ENCODE results near the gene CLCN5. TPM values are rescaled to one million over a fixed set of nuclear protein-coding genes. Genes with fewer than 3 reads are reported as not detected.
A peak's percentile ranks its signal among the peaks of the same experiment; 100 is the strongest.

CLCN5 gene
- polyA plus RNA-seq, 4 donors = 2.7 to 51.0 (median 4.8) TPM

GRCh38 chrX:49972328-49972860 lies 50.0 kb downstream of the CLCN5 start:
- DNase-seq (peak in 1 of 2 donors; percentile 66), FAIRE-seq (no peak)
- Histone ChIP-seq H3K36me3 (ENCODE audit: control insufficient read depth in 3 of 3, insufficient read depth in 2 of 3, low read depth in 1 of 3, low read length in 3 of 3) (peaks cover 0 to 2% (median 0%) of the 10 kb centered on the region in 3 donors), H3K27ac (ENCODE audit: low read depth in 1 of 3, low read length in 2 of 3) (peak overlapping the region in 1 of 3 donors; percentile 82), H3K27me3 (ENCODE audit: control insufficient read depth in 3 of 3, insufficient read depth in 3 of 3, low read length in 3 of 3) (no peaks in the 10 kb centered on the region), H3K9me3 (ENCODE audit: control insufficient read depth in 2 of 2, insufficient read depth in 1 of 2, low read depth in 1 of 2, low read length in 1 of 2) (no peaks in the 10 kb centered on the region), H3K4me3 (ENCODE audit: low read depth in 1 of 3, low read length in 3 of 3) (no peak overlapping the region), H3K4me1 (ENCODE audit: control insufficient read depth in 3 of 3, insufficient read depth in 2 of 3, low read depth in 1 of 3, low read length in 2 of 3) (peaks cover 0 to 3% (median 0%) of the 10 kb centered on the region in 3 donors)
- 93% methylated on average over 5 of the region's 5 CpGs for WGBS, 3 donors

- Histone ChIP-seq H3K9me3 (ENCODE audit: control insufficient read depth in 2 of 2, insufficient read depth in 1 of 2, low read depth in 1 of 2, low read length in 1 of 2) (no peaks in the 10 kb centered on the region), H3K36me3 (ENCODE audit: control insufficient read depth in 3 of 3, insufficient read depth in 2 of 3, low read depth in 1 of 3, low read length in 3 of 3) (peaks cover 0 to 2% (median 0%) of the 10 kb centered on the region in 3 donors), H3K4me3 (ENCODE audit: low read depth in 1 of 3, low read length in 3 of 3) (no peak overlapping the region), H3K27ac (ENCODE audit: low read depth in 1 of 3, low read length in 2 of 3) (no peak overlapping the region), H3K27me3 (ENCODE audit: control insufficient read depth in 3 of 3, insufficient read depth in 3 of 3, low read length in 3 of 3) (no peaks in the 10 kb centered on the region), H3K4me1 (ENCODE audit: control insufficient read depth in 3 of 3, insufficient read depth in 2 of 3, low read depth in 1 of 3, low read length in 2 of 3) (peaks cover 0 to 6% (median 0%) of the 10 kb centered on the region in 3 donors)
- WGBS, 3 donors = 82 to 86% (median 85%) methylated on average over 4 of the region's 4 CpGs
- no peak for FAIRE-seq
- DNase-seq = no peak
Measured at GRCh38 chrX:49976682-49977197, 54.3 kb downstream of the CLCN5 start.

GRCh38 chrX:49977319-49978090 lies 55.1 kb downstream of the CLCN5 start:
- H3K27me3 ChIP-seq (ENCODE audit: control insufficient read depth in 3 of 3, insufficient read depth in 3 of 3, low read length in 3 of 3) = no peaks in the 10 kb centered on the region
- peak overlapping the region in 1 of 3 donors; percentile 48 for H3K27ac ChIP-seq (ENCODE audit: low read depth in 1 of 3, low read length in 2 of 3)
- DNase-seq (no peak), FAIRE-seq (no peak)
- peaks cover 0 to 2% (median 0%) of the 10 kb centered on the region in 3 donors for H3K36me3 ChIP-seq (ENCODE audit: control insufficient read depth in 3 of 3, insufficient read depth in 2 of 3, low read depth in 1 of 3, low read length in 3 of 3)
- H3K9me3 ChIP-seq (ENCODE audit: control insufficient read depth in 2 of 2, insufficient read depth in 1 of 2, low read depth in 1 of 2, low read length in 1 of 2) = no peaks in the 10 kb centered on the region
- 49 to 67% (median 53%) methylated on average over 9 of the region's 9 CpGs for WGBS, 3 donors
- no peak overlapping the region for H3K4me3 ChIP-seq (ENCODE audit: low read depth in 1 of 3, low read length in 3 of 3)
- peaks cover 0 to 6% (median 0%) of the 10 kb centered on the region in 3 donors for H3K4me1 ChIP-seq (ENCODE audit: control insufficient read depth in 3 of 3, insufficient read depth in 2 of 3, low read depth in 1 of 3, low read length in 2 of 3)

- H3K27me3 ChIP-seq (ENCODE audit: control insufficient read depth in 3 of 3, insufficient read depth in 3 of 3, low read length in 3 of 3) = no peaks in the 10 kb centered on the region
- peaks cover 0 to 6% (median 0%) of the 10 kb centered on the region in 3 donors for H3K4me1 ChIP-seq (ENCODE audit: control insufficient read depth in 3 of 3, insufficient read depth in 2 of 3, low read depth in 1 of 3, low read length in 2 of 3)
- no peaks in the 10 kb centered on the region for H3K9me3 ChIP-seq (ENCODE audit: control insufficient read depth in 2 of 2, insufficient read depth in 1 of 2, low read depth in 1 of 2, low read length in 1 of 2)
- WGBS, 3 donors = 63 to 82% (median 77%) methylated on average over 2 of the region's 2 CpGs
- H3K36me3 ChIP-seq (ENCODE audit: control insufficient read depth in 3 of 3, insufficient read depth in 2 of 3, low read depth in 1 of 3, low read length in 3 of 3) = peaks cover 0 to 2% (median 0%) of the 10 kb centered on the region in 3 donors
- H3K27ac ChIP-seq (ENCODE audit: low read depth in 1 of 3, low read length in 2 of 3) = peak overlapping the region in 1 of 3 donors; percentile 48
- DNase-seq = no peak
- FAIRE-seq = no peak
- no peak overlapping the region for H3K4me3 ChIP-seq (ENCODE audit: low read depth in 1 of 3, low read length in 3 of 3)
Measured at GRCh38 chrX:49978176-49978575, 55.8 kb downstream of the CLCN5 start.

- DNase-seq (no peak), FAIRE-seq (no peak)
- Histone ChIP-seq H3K27ac (ENCODE audit: low read depth in 1 of 3, low read length in 2 of 3) (no peak overlapping the region), H3K4me1 (ENCODE audit: control insufficient read depth in 3 of 3, insufficient read depth in 2 of 3, low read depth in 1 of 3, low read length in 2 of 3) (no peaks in the 10 kb centered on the region), H3K4me3 (ENCODE audit: low read depth in 1 of 3, low read length in 3 of 3) (no peak overlapping the region), H3K27me3 (ENCODE audit: control insufficient read depth in 3 of 3, insufficient read depth in 3 of 3, low read length in 3 of 3) (no peaks in the 10 kb centered on the region), H3K9me3 (ENCODE audit: control insufficient read depth in 2 of 2, insufficient read depth in 1 of 2, low read depth in 1 of 2, low read length in 1 of 2) (no peaks in the 10 kb centered on the region), H3K36me3 (ENCODE audit: control insufficient read depth in 3 of 3, insufficient read depth in 2 of 3, low read depth in 1 of 3, low read length in 3 of 3) (no peaks in the 10 kb centered on the region)
- WGBS, 3 donors = 56 to 84% (median 67%) methylated on average over 3 of the region's 3 CpGs
Measured at GRCh38 chrX:49986058-49986457, 63.7 kb downstream of the CLCN5 start.

GRCh38 chrX:49987651-49988050 lies 65.3 kb downstream of the CLCN5 start:
- Histone ChIP-seq H3K4me3 (ENCODE audit: low read depth in 1 of 3, low read length in 3 of 3) (no peak overlapping the region), H3K4me1 (ENCODE audit: control insufficient read depth in 3 of 3, insufficient read depth in 2 of 3, low read depth in 1 of 3, low read length in 2 of 3) (no peaks in the 10 kb centered on the region), H3K36me3 (ENCODE audit: control insufficient read depth in 3 of 3, insufficient read depth in 2 of 3, low read depth in 1 of 3, low read length in 3 of 3) (no peaks in the 10 kb centered on the region), H3K27me3 (ENCODE audit: control insufficient read depth in 3 of 3, insufficient read depth in 3 of 3, low read length in 3 of 3) (no peaks in the 10 kb centered on the region), H3K27ac (ENCODE audit: low read depth in 1 of 3, low read length in 2 of 3) (no peak overlapping the region), H3K9me3 (ENCODE audit: control insufficient read depth in 2 of 2, insufficient read depth in 1 of 2, low read depth in 1 of 2, low read length in 1 of 2) (no peaks in the 10 kb centered on the region)
- FAIRE-seq (no peak), DNase-seq (no peak)
- 76 to 95% (median 88%) methylated on average over 2 of the region's 2 CpGs for WGBS, 3 donors

- no peak overlapping the region for H3K4me3 ChIP-seq (ENCODE audit: low read depth in 1 of 3, low read length in 3 of 3)
- no peaks in the 10 kb centered on the region for H3K36me3 ChIP-seq (ENCODE audit: control insufficient read depth in 3 of 3, insufficient read depth in 2 of 3, low read depth in 1 of 3, low read length in 3 of 3)
- DNase-seq = peak in 1 of 2 donors; percentile 2
- no peaks in the 10 kb centered on the region for H3K4me1 ChIP-seq (ENCODE audit: control insufficient read depth in 3 of 3, insufficient read depth in 2 of 3, low read depth in 1 of 3, low read length in 2 of 3)
- no peaks in the 10 kb centered on the region for H3K9me3 ChIP-seq (ENCODE audit: control insufficient read depth in 2 of 2, insufficient read depth in 1 of 2, low read depth in 1 of 2, low read length in 1 of 2)
- FAIRE-seq = no peak
- WGBS, 3 donors = 69 to 82% (median 79%) methylated on average over 5 of the region's 5 CpGs
- no peaks in the 10 kb centered on the region for H3K27me3 ChIP-seq (ENCODE audit: control insufficient read depth in 3 of 3, insufficient read depth in 3 of 3, low read length in 3 of 3)
- no peak overlapping the region for H3K27ac ChIP-seq (ENCODE audit: low read depth in 1 of 3, low read length in 2 of 3)
Measured at GRCh38 chrX:49988143-49988542, 65.7 kb downstream of the CLCN5 start.

- H3K9me3 ChIP-seq (ENCODE audit: control insufficient read depth in 2 of 2, insufficient read depth in 1 of 2, low read depth in 1 of 2, low read length in 1 of 2) = no peaks in the 10 kb centered on the region
- FAIRE-seq (no peak), DNase-seq (no peak)
- 80 to 90% (median 84%) methylated on average over 4 of the region's 4 CpGs for WGBS, 3 donors
- H3K36me3 ChIP-seq (ENCODE audit: control insufficient read depth in 3 of 3, insufficient read depth in 2 of 3, low read depth in 1 of 3, low read length in 3 of 3) = no peaks in the 10 kb centered on the region
- no peak overlapping the region for H3K4me3 ChIP-seq (ENCODE audit: low read depth in 1 of 3, low read length in 3 of 3)
- no peak overlapping the region for H3K27ac ChIP-seq (ENCODE audit: low read depth in 1 of 3, low read length in 2 of 3)
- H3K27me3 ChIP-seq (ENCODE audit: control insufficient read depth in 3 of 3, insufficient read depth in 3 of 3, low read length in 3 of 3) = no peaks in the 10 kb centered on the region
- H3K4me1 ChIP-seq (ENCODE audit: control insufficient read depth in 3 of 3, insufficient read depth in 2 of 3, low read depth in 1 of 3, low read length in 2 of 3) = no peaks in the 10 kb centered on the region
Measured at GRCh38 chrX:49991758-49992157, 69.4 kb downstream of the CLCN5 start.
